Ishikawa (cell line): ENCODE data around the gene PKP1.

Source experiments
- CEBPB ChIP-seq: IDR thresholded peaks from 2 replicates; pipeline ENCODE4 v1.6.1; 2012
- CREB1 ChIP-seq: IDR thresholded peaks from 2 replicates; pipeline ENCODE4 v1.6.1; 2012; ENCODE audit warnings: low read depth
- EGR1 ChIP-seq: IDR thresholded peaks from 2 replicates; pipeline ENCODE4 v1.6.1; 2012
- EP300 ChIP-seq: IDR thresholded peaks from 2 replicates; pipeline ENCODE4 v1.6.1; 2012; ENCODE audit warnings: borderline replicate concordance
- FOXM1 ChIP-seq: IDR thresholded peaks from 2 replicates; pipeline ENCODE4 v1.6.1; 2012; ENCODE audit warnings: low read depth, borderline replicate concordance
- MAX ChIP-seq: IDR thresholded peaks from 2 replicates; pipeline ENCODE4 v1.6.1; 2012
- NFIC ChIP-seq: IDR thresholded peaks from 2 replicates; pipeline ENCODE4 v1.6.1; 2012
- RAD21 ChIP-seq: IDR thresholded peaks from 2 replicates; pipeline ENCODE4 v1.6.1; 2012; ENCODE audit warnings: low read depth
- REST ChIP-seq: IDR thresholded peaks from 2 replicates; pipeline ENCODE4 v1.6.1; 2012; ENCODE audit warnings: low read depth, mild to moderate bottlenecking
- TAF1 ChIP-seq: IDR thresholded peaks from 2 replicates; pipeline ENCODE4 v1.6.1; 2012; ENCODE audit warnings: low read depth, mild to moderate bottlenecking
- TCF12 ChIP-seq: IDR thresholded peaks from 2 replicates; pipeline ENCODE4 v1.6.1; 2012; ENCODE audit warnings: low read depth
- TEAD4 ChIP-seq: IDR thresholded peaks from 2 replicates; pipeline ENCODE4 v1.6.1; 2012
- YY1 ChIP-seq: IDR thresholded peaks from 2 replicates; pipeline ENCODE4 v1.6.1; 2012; ENCODE audit warnings: low read depth
- ZBTB7A ChIP-seq: IDR thresholded peaks from 2 replicates; pipeline ENCODE4 v1.6.1; 2012; ENCODE audit warnings: low read depth
- TF ChIP-seq, protein P1 (sequence below): IDR thresholded peaks from 2 replicates; pipeline ENCODE4 v1.6.1; 2012

Gene PKP1

DNA sequence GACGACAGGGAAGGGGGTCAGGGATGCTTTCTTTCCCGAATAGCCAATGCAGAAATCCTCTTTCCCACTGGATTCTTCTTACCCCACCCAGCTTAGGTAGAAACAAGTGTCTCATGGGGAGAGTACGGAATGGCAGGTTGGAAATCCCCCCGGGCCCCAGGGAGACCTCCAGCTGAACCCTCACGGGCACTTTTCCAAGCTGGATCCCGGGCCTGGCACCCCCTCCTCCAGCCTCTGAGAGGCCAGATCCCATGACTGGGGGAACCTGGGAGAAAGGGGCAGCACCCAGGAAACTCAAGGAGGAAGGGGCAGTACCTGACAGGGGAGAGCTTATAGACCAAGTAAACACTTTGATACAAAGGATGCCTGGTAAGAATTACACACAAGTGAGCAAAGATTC is 1.3 kb downstream of the PKP1 start:
- TF ChIP-seq EP300: no peak
- TF ChIP-seq CREB1: no peak
- TF ChIP-seq EGR1: no peak
- no peak for TF ChIP-seq RAD21
- no peak for TF ChIP-seq CEBPB
- no peak for TF ChIP-seq NFIC
- no peak for TF ChIP-seq MAX
- TF ChIP-seq TEAD4: no peak
- TF ChIP-seq, protein P1, sequence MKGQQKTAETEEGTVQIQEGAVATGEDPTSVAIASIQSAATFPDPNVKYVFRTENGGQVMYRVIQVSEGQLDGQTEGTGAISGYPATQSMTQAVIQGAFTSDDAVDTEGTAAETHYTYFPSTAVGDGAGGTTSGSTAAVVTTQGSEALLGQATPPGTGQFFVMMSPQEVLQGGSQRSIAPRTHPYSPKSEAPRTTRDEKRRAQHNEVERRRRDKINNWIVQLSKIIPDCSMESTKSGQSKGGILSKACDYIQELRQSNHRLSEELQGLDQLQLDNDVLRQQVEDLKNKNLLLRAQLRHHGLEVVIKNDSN: no peak
- no peak for TF ChIP-seq TCF12
- no peak for TF ChIP-seq FOXM1
- TF ChIP-seq ZBTB7A: no peak
- TF ChIP-seq YY1: no peak
- TF ChIP-seq TAF1: no peak
- TF ChIP-seq REST: no peak

DNA sequence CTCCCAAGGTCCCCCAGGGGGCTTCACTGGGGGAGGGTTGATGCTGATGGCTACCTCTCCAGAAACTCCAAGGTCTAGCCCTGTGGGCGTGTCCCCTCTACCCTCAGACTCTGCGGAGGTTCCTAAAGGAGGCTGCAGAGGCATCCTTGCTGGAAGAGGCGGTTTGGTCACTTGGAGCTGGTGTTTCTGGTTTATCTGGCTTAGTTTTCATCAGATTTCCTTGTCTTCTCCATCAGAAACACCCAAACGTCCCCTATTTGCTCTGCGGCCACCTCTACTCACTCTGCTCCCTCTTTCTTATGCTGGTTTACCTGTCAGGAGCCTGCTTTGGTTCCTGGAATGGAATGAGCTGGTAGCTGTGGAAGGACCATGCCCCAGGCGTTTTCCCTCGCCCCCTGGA is 2.5 kb downstream of the PKP1 start:
- TF ChIP-seq ZBTB7A (no peak), REST (no peak), RAD21 (no peak), TEAD4 (no peak), FOXM1 (no peak), TAF1 (no peak), NFIC (no peak), CEBPB (no peak), MAX (no peak), YY1 (no peak), CREB1 (no peak)
- TF ChIP-seq, protein P1: no peak

DNA sequence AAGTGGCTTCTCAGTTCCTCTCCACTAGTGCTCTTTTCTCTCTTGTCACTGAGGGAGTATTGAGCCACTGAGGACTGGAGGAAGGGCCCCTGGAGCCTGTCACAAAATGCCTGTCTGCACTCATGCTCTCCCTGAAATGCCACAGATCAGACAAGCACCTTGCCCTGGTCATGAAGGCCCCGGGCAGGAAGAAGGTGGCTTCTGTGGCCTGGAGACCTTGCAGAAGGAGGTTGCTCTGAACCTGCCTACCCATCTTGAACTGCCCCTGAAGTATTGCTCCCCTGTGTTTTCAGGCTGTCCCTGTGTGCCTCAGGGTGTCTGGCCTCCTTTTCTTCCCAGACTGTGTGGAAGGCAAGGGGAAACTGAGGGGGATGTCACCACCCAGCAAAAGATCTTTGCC is 3.1 kb downstream of the PKP1 start:
- TF ChIP-seq EGR1: no peak
- TF ChIP-seq TCF12: no peak
- TF ChIP-seq MAX: no peak
- no peak for TF ChIP-seq RAD21
- no peak for TF ChIP-seq CREB1
- TF ChIP-seq TEAD4: no peak
- no peak for TF ChIP-seq NFIC
- TF ChIP-seq EP300: no peak
- no peak for TF ChIP-seq ZBTB7A
- TF ChIP-seq, protein P1: no peak
- TF ChIP-seq TAF1: no peak
- TF ChIP-seq YY1: no peak
- no peak for TF ChIP-seq REST
- TF ChIP-seq CEBPB: no peak

- TF ChIP-seq TAF1 (no peak), CEBPB (no peak), TCF12 (no peak), ZBTB7A (no peak), YY1 (no peak), NFIC (no peak), EGR1 (no peak), REST (no peak), CREB1 (no peak), FOXM1 (no peak), MAX (no peak), TEAD4 (no peak), RAD21 (no peak), EP300 (no peak)
- TF ChIP-seq, protein P1: no peak
Measured at GRCh38 chr1:201288007-201288406, 4.7 kb downstream of the PKP1 start.
